OCI-LY1 (cell line): ENCODE data around the gene HPSE2.

ENCODE experiments used
- H2AFZ ChIP-seq: fragments of 200-600 bp; sonication (generic), shearing (Covaris generic); 2 replicates; pipeline ENCODE4 v1.6.0; 2014; ENCODE audit warnings: antibody characterized with exemption, mild to moderate bottlenecking, low read length
- H3F3A ChIP-seq: fragments of 200-600 bp; sonication (generic), shearing (Covaris generic); 2 replicates; pipeline ENCODE4 v1.6.0; 2014; ENCODE audit warnings: mild to moderate bottlenecking, antibody characterized with exemption, low read length, moderate library complexity; ENCODE audit not compliant: insufficient read depth
- H3K27ac ChIP-seq: fragments of 200-600 bp; sonication (generic); 2 replicates; pipeline ENCODE4 v1.5.1; 2014; ENCODE audit warnings: low read length, mixed run types, mild to moderate bottlenecking, low read depth; ENCODE audit not compliant: poor library complexity, severe bottlenecking
- H3K27me3 ChIP-seq: fragments of 200-600 bp; sonication (generic); 2 replicates; pipeline ENCODE4 v1.6.0; 2014; ENCODE audit warnings: antibody characterized with exemption, mild to moderate bottlenecking, low read length, moderate library complexity; ENCODE audit not compliant: insufficient read depth
- H3K36me3 ChIP-seq: fragments of 200-600 bp; sonication (generic); 2 replicates; pipeline ENCODE4 v1.6.1; 2014; ENCODE audit warnings: mild to moderate bottlenecking, antibody characterized with exemption, low read length, moderate library complexity, mixed read lengths; ENCODE audit not compliant: insufficient read depth
- H3K4me1 ChIP-seq: fragments of 200-600 bp; sonication (generic); 2 replicates; pipeline ENCODE4 v1.5.1; 2014; ENCODE audit warnings: mild to moderate bottlenecking, low read length, moderate library complexity; ENCODE audit not compliant: insufficient read depth, severe bottlenecking
- H3K4me2 ChIP-seq: fragments of 200-600 bp; sonication (generic), shearing (Covaris generic); 2 replicates; pipeline ENCODE4 v1.6.1; 2014; ENCODE audit warnings: low read length
- H3K4me3 ChIP-seq: fragments of 200-600 bp; sonication (generic); 2 replicates; pipeline ENCODE4 v1.5.1; 2014; ENCODE audit warnings: low read length, low read depth, mild to moderate bottlenecking, mixed read lengths; ENCODE audit not compliant: poor library complexity, severe bottlenecking
- H3K79me2 ChIP-seq: fragments of 200-600 bp; shearing (Covaris generic); 2 replicates; pipeline ENCODE4 v1.6.1; 2016; ENCODE audit warnings: mixed run types, low read length, mixed read lengths; ENCODE audit not compliant: insufficient read depth
- H3K9ac ChIP-seq: fragments of 200-600 bp; sonication (generic), shearing (Covaris generic); 2 replicates; pipeline ENCODE4 v1.6.1; 2014; ENCODE audit warnings: mild to moderate bottlenecking, low read length, mixed read lengths
- H3K9me2 ChIP-seq: fragments of 200-600 bp; sonication (generic), shearing (Covaris generic); 2 replicates; pipeline ENCODE4 v1.6.1; 2014; ENCODE audit warnings: low read depth, mild to moderate bottlenecking, low read length, mixed read lengths
- H3K9me3 ChIP-seq: fragments of 200-600 bp; shearing (Covaris generic); 2 replicates; pipeline ENCODE4 v1.6.1; 2014; ENCODE audit warnings: low read length, mixed read lengths
- H4K20me1 ChIP-seq: fragments of 200-600 bp; sonication (generic), shearing (Covaris generic); 2 replicates; pipeline ENCODE4 v1.6.0; 2016; ENCODE audit warnings: mild to moderate bottlenecking, low read length; ENCODE audit not compliant: insufficient read depth
- EZH2 ChIP-seq: fragments of 200-600 bp; sonication (generic), shearing (Covaris generic); IDR thresholded peaks from 2 replicates; pipeline ENCODE4 v1.8.0; 2017; ENCODE audit warnings: borderline replicate concordance, mixed run types, mild to moderate bottlenecking, antibody characterized with exemption, low read length, moderate library complexity, mixed read lengths
- TF ChIP-seq, protein P1 (sequence below): fragments of 200-600 bp; sonication (generic), shearing (Covaris generic); IDR thresholded peaks from 2 replicates; pipeline ENCODE4 v1.5.1; 2017; ENCODE audit warnings: mild to moderate bottlenecking, antibody characterized with exemption, low read length, moderate library complexity, mixed read lengths

The HPSE2 gene

DNA sequence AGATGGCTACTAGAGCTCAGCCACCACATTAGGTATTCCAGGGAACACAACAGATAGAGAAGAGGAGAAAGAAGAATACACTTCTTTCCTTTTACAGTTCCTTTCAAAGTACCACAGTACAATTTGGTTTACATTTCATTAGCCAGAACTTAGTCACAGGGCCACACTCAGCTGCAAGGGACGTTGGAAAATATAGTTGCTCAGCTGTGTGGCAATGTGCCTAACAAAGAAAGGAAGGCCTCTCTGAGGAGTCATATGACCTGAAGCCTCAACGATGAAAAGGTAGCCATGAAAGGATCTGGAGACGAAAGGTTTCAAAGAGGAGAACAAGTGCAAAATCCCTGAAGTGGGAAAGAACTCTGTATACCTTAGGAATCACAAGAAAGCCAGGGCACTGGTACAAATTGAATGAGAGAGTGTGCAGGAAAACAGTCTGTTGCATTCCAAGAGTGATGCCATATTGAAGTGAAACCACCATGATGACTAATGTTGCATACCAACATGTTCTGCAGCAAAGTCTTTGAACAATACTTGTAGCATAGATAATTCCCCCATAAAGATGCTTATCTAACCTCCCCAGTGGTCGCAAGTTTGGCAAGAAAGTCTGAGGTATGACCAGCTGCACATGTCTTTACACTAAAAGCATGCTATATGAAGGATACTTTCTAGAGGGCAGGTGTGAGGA, 278.9 kb downstream of the HPSE2 start:
- Histone ChIP-seq H3K9ac (no peak overlapping the region), H3K36me3 (no peaks in the 10 kb centered on the region), H3K27ac (no peak overlapping the region), H3K9me2 (no peaks in the 10 kb centered on the region), H4K20me1 (no peaks in the 10 kb centered on the region), H3F3A (no peaks in the 10 kb centered on the region), H3K9me3 (no peaks in the 10 kb centered on the region), H3K27me3 (no peaks in the 10 kb centered on the region), H3K4me1 (no peaks in the 10 kb centered on the region), H3K79me2 (no peaks in the 10 kb centered on the region), H3K4me2 (no peak overlapping the region), H2AFZ (no peak overlapping the region), H3K4me3 (no peak overlapping the region)
- TF ChIP-seq, protein P1, sequence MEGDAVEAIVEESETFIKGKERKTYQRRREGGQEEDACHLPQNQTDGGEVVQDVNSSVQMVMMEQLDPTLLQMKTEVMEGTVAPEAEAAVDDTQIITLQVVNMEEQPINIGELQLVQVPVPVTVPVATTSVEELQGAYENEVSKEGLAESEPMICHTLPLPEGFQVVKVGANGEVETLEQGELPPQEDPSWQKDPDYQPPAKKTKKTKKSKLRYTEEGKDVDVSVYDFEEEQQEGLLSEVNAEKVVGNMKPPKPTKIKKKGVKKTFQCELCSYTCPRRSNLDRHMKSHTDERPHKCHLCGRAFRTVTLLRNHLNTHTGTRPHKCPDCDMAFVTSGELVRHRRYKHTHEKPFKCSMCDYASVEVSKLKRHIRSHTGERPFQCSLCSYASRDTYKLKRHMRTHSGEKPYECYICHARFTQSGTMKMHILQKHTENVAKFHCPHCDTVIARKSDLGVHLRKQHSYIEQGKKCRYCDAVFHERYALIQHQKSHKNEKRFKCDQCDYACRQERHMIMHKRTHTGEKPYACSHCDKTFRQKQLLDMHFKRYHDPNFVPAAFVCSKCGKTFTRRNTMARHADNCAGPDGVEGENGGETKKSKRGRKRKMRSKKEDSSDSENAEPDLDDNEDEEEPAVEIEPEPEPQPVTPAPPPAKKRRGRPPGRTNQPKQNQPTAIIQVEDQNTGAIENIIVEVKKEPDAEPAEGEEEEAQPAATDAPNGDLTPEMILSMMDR, result no peak
- no peak for TF ChIP-seq EZH2

DNA sequence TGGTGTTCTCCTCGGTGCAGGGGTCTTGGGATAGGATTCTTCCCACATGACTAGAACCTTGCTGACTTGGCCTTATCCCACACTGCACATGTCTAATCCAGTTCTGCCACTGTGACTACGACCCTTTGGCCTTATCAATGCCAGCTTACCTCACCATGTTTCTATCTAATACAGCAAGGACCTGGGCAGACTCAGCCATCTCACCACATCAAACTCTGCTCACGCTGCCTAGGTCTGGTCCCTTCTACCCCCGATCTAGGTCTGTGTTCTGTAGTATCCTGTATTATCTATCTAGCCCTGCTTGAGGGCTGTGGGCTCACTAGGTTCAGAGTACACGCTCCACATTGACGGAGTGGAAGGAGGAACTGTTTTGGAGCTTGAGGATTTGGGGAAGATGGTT, 282.4 kb downstream of the HPSE2 start:
- Histone ChIP-seq H3K4me1 (no peaks in the 10 kb centered on the region), H3K36me3 (no peaks in the 10 kb centered on the region), H4K20me1 (no peaks in the 10 kb centered on the region), H3K79me2 (no peaks in the 10 kb centered on the region), H2AFZ (no peak overlapping the region), H3K4me3 (no peak overlapping the region), H3K27me3 (no peaks in the 10 kb centered on the region), H3K9me2 (no peaks in the 10 kb centered on the region), H3K9me3 (no peaks in the 10 kb centered on the region), H3K27ac (no peak overlapping the region), H3K9ac (no peak overlapping the region), H3K4me2 (no peak overlapping the region), H3F3A (no peaks in the 10 kb centered on the region)
- TF ChIP-seq, protein P1, result no peak
- TF ChIP-seq EZH2, result no peak

DNA sequence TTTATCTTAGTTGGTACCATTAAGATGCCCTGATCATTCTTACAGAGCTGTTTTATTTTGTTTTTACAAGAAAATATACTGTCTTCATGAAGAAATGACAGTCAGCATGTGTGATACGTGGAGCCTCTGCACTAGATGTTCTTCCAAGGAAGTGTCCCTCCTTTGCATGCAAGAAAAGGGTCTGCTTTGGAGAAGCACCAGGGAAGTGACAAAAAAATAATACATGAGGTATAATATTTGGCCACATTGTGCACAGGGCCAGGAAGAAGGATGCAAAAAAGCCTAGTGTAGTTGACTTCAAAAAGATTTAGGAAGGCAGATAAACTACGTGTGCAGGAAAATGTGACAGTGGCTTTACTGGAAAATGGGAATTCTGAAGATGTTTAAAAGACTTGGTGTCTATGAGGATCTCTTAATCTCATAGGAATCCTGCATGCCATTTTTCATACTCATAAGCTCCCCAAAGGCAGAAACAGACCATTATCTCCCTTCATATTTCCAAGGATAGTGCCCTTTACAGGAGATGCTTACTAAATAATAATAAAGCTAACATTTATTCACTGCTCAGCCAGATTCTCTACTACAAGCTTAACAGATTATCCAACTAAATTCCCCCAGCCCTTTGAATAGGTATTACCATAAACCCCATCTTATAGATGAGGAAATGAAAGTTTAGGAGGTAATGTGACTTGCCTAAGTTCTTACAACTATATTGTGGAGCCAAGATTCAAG, 284.2 kb downstream of the HPSE2 start:
- no peak overlapping the region for H3K9ac ChIP-seq
- H3K27ac ChIP-seq, result no peak overlapping the region

More for the DNA sequence above, 284.2 kb downstream of the HPSE2 start:
- no peak overlapping the region for H2AFZ ChIP-seq
- H3K4me2 ChIP-seq, result no peak overlapping the region
- H3F3A ChIP-seq, result no peaks in the 10 kb centered on the region
- no peak for TF ChIP-seq EZH2
- TF ChIP-seq, protein P1, result no peak
- H3K4me3 ChIP-seq, result no peak overlapping the region
- H3K79me2 ChIP-seq, result no peaks in the 10 kb centered on the region
- no peaks in the 10 kb centered on the region for H3K27me3 ChIP-seq
- H3K9me3 ChIP-seq, result no peaks in the 10 kb centered on the region
- H3K9me2 ChIP-seq, result no peaks in the 10 kb centered on the region
- H3K4me1 ChIP-seq, result no peaks in the 10 kb centered on the region
- no peaks in the 10 kb centered on the region for H4K20me1 ChIP-seq
- no peaks in the 10 kb centered on the region for H3K36me3 ChIP-seq
